ENCODE results near the gene ZNF142. TPM values are rescaled to one million over a fixed set of nuclear protein-coding genes. Genes with fewer than 3 reads are reported as not detected.

Gene ZNF142
- total and polyA plus RNA-seq, 9 of the 15 experiments (the other 6 are each of a cell fraction or from before 2014, with no cell fraction given) = 0.50 to 26.1 (median 4.5) TPM

DNA sequence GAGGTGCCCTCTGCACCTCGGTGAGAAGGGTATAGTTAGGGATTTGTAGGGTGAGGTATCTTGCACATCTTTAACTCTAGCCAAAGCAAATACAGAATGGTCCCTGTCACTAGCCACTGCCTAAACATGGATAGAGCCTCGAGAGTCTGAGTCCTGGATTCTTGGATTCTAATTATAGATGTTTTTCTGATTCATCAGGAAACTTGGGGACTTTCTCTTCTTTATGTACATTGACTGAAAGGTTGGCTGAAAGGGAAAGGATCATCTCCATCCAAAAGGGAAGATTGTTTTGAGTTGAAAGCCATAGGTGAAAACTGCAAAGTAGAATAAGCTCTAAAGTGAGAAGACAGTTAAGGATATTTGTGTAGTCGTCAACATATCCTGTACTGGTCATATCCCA, 20.6 kb upstream of the ZNF142 start:
- 39% methylated on average over 3 of the region's 3 CpGs for WGBS (ENCODE audit: insufficient coverage, low coverage, missing lambda C conversion rate)
- Histone ChIP-seq H4K20me1 (replicated peaks; ENCODE audit: control insufficient read depth, insufficient read depth, low read length) (no peaks in the 10 kb centered on the region), H2AFZ (ENCODE audit: low read depth, low read length) (no peak overlapping the region; the same call in 1 of the 2 replicates), H3K27me3 (ENCODE audit: control insufficient read depth in 2 of 2, insufficient read depth in 2 of 2, low read length in 2 of 2) (no peaks in the 10 kb centered on the region), H3K79me2 (ENCODE audit: control insufficient read depth, insufficient read depth, low read length) (no peaks in the 10 kb centered on the region), H3K4me1 (replicated peaks in 1 of 2; ENCODE audit: control insufficient read depth in 2 of 2, insufficient read depth in 2 of 2, low read length in 2 of 2) (peaks cover 6 to 12% of the 10 kb centered on the region in 2 experiments; a peak in 3 of 5 replicates), H3K9ac (ENCODE audit: insufficient read depth in 1 of 2, low read depth in 2 of 2, low read length in 2 of 2) (no peak overlapping the region), H3K4me2 (ENCODE audit: insufficient read depth, low read length) (no peak overlapping the region), H3K27ac (ENCODE audit: extremely low read depth, low read depth, low read length) (no peak overlapping the region), H3K9me3 (replicated peaks; ENCODE audit: control insufficient read depth, insufficient read depth, low read depth, low read length) (no peaks in the 10 kb centered on the region), H3K36me3 (ENCODE audit: control insufficient read depth, insufficient read depth, low read length) (no peaks in the 10 kb centered on the region), H3K4me3 (no peak overlapping the region), H3K9me1 (ENCODE audit: control insufficient read depth, insufficient read depth, low read length) (no peaks in the 10 kb centered on the region)
- in situ Hi-C loops (cut with MboI) = no loop called here
- ChIA-PET POLR2A (interaction anchor here (0.6 kb wide), 1 partner anchor 22 kb away, joined by 3 read pairs; no protein-coding TSS in a partner anchor), CTCF (ENCODE audit: low intra/inter-chr PET ratio) (no interaction called here)
- ATAC-seq (no peak), FAIRE-seq (no peak), DNase-seq (ENCODE audit: extremely low read depth in 1 of 4, low spot score in 3 of 4) (no peak)
- BruUV-seq (replicated peaks) = no TSS peak
- TF ChIP-seq, protein P1, sequence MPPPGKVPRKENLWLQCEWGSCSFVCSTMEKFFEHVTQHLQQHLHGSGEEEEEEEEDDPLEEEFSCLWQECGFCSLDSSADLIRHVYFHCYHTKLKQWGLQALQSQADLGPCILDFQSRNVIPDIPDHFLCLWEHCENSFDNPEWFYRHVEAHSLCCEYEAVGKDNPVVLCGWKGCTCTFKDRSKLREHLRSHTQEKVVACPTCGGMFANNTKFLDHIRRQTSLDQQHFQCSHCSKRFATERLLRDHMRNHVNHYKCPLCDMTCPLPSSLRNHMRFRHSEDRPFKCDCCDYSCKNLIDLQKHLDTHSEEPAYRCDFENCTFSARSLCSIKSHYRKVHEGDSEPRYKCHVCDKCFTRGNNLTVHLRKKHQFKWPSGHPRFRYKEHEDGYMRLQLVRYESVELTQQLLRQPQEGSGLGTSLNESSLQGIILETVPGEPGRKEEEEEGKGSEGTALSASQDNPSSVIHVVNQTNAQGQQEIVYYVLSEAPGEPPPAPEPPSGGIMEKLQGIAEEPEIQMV (tag; conservative IDR thresholded peaks at IDR 0.05; ENCODE audit: low read depth) = no peak
- TF ChIP-seq, protein P2, sequence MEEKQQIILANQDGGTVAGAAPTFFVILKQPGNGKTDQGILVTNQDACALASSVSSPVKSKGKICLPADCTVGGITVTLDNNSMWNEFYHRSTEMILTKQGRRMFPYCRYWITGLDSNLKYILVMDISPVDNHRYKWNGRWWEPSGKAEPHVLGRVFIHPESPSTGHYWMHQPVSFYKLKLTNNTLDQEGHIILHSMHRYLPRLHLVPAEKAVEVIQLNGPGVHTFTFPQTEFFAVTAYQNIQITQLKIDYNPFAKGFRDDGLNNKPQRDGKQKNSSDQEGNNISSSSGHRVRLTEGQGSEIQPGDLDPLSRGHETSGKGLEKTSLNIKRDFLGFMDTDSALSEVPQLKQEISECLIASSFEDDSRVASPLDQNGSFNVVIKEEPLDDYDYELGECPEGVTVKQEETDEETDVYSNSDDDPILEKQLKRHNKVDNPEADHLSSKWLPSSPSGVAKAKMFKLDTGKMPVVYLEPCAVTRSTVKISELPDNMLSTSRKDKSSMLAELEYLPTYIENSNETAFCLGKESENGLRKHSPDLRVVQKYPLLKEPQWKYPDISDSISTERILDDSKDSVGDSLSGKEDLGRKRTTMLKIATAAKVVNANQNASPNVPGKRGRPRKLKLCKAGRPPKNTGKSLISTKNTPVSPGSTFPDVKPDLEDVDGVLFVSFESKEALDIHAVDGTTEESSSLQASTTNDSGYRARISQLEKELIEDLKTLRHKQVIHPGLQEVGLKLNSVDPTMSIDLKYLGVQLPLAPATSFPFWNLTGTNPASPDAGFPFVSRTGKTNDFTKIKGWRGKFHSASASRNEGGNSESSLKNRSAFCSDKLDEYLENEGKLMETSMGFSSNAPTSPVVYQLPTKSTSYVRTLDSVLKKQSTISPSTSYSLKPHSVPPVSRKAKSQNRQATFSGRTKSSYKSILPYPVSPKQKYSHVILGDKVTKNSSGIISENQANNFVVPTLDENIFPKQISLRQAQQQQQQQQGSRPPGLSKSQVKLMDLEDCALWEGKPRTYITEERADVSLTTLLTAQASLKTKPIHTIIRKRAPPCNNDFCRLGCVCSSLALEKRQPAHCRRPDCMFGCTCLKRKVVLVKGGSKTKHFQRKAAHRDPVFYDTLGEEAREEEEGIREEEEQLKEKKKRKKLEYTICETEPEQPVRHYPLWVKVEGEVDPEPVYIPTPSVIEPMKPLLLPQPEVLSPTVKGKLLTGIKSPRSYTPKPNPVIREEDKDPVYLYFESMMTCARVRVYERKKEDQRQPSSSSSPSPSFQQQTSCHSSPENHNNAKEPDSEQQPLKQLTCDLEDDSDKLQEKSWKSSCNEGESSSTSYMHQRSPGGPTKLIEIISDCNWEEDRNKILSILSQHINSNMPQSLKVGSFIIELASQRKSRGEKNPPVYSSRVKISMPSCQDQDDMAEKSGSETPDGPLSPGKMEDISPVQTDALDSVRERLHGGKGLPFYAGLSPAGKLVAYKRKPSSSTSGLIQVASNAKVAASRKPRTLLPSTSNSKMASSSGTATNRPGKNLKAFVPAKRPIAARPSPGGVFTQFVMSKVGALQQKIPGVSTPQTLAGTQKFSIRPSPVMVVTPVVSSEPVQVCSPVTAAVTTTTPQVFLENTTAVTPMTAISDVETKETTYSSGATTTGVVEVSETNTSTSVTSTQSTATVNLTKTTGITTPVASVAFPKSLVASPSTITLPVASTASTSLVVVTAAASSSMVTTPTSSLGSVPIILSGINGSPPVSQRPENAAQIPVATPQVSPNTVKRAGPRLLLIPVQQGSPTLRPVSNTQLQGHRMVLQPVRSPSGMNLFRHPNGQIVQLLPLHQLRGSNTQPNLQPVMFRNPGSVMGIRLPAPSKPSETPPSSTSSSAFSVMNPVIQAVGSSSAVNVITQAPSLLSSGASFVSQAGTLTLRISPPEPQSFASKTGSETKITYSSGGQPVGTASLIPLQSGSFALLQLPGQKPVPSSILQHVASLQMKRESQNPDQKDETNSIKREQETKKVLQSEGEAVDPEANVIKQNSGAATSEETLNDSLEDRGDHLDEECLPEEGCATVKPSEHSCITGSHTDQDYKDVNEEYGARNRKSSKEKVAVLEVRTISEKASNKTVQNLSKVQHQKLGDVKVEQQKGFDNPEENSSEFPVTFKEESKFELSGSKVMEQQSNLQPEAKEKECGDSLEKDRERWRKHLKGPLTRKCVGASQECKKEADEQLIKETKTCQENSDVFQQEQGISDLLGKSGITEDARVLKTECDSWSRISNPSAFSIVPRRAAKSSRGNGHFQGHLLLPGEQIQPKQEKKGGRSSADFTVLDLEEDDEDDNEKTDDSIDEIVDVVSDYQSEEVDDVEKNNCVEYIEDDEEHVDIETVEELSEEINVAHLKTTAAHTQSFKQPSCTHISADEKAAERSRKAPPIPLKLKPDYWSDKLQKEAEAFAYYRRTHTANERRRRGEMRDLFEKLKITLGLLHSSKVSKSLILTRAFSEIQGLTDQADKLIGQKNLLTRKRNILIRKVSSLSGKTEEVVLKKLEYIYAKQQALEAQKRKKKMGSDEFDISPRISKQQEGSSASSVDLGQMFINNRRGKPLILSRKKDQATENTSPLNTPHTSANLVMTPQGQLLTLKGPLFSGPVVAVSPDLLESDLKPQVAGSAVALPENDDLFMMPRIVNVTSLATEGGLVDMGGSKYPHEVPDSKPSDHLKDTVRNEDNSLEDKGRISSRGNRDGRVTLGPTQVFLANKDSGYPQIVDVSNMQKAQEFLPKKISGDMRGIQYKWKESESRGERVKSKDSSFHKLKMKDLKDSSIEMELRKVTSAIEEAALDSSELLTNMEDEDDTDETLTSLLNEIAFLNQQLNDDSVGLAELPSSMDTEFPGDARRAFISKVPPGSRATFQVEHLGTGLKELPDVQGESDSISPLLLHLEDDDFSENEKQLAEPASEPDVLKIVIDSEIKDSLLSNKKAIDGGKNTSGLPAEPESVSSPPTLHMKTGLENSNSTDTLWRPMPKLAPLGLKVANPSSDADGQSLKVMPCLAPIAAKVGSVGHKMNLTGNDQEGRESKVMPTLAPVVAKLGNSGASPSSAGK (IDR thresholded peaks at IDR 0.05) = no peak
- no peak for TF ChIP-seq ZSCAN32 (CRISPR knock-in tag; IDR thresholded peaks at IDR 0.05)
- TF ChIP-seq CC2D1A (IDR thresholded peaks at IDR 0.05) = no peak
- no peak for TF ChIP-seq NCOA1 (IDR thresholded peaks at IDR 0.05; ENCODE audit: low read depth)
- TF ChIP-seq CREB1 (IDR thresholded peaks at IDR 0.05) = no peak
- no peak for TF ChIP-seq CREB1 (CRISPR knock-in tag; IDR thresholded peaks at IDR 0.05)
- TF ChIP-seq ZNF23 (CRISPR knock-in tag; IDR thresholded peaks at IDR 0.05) = no peak
- no peak for TF ChIP-seq NFYB (IDR thresholded peaks at IDR 0.05; ENCODE audit: extremely low read depth, insufficient read length)
- no peak for TF ChIP-seq BCL6 (CRISPR knock-in tag; IDR thresholded peaks at IDR 0.05)
- intact Hi-C loops (cut with micrococcal nuclease) = no loop called here

Measured in K562 (cell line).